GM18858 (cell line): ENCODE results near the gene RNF26.

Experiments used
- ATAC-seq: cut with Tn5 transposase; IDR thresholded peaks from one replicate; pipeline ENCODE4 v1.9.1; 2021; ENCODE audit not compliant: unreplicated experiment

Gene RNF26

DNA sequence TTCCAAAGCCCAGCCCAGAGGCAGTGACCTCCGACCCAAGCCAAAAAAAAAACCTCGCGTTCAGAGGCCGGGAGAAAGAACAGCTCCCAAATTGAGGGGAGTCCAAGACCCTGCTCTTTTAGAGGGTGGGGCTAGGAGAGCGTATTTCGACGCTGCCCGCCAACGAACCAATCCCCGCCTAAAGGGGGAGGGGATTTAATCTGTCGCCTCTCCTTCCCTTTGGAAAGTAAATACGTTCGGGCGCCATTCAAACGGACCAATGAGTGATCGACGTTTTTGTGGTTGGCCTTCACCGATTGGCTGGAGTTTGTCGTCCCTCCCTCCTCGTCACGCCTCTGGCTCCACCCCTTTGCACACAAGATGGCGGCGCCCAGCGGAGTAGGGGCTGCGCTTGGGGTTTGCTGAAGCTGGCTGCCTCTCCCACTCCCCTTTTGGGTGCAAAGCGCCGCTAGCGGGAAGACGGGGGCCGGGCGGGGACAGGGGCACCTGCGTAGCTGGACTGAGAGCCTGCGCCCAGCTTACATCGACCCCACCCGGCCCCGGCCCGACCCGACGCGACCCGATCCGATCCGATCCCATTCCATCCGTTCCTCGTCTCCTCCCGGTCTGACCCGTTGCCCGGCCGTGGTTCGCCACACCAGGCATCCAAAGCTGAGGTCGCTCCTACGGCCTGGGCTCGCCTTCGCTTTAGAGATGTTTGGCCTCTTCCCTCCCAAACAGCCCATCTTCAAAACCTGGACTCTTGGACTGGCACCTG lies at the start of gene RNF26:
Gene RNF26, plus strand, starts transcription at position 354 of the 757 bp plus-strand sequence. CDS start 596 bp downstream, outside the sequence.
- ATAC-seq: peak; percentile 80

DNA sequence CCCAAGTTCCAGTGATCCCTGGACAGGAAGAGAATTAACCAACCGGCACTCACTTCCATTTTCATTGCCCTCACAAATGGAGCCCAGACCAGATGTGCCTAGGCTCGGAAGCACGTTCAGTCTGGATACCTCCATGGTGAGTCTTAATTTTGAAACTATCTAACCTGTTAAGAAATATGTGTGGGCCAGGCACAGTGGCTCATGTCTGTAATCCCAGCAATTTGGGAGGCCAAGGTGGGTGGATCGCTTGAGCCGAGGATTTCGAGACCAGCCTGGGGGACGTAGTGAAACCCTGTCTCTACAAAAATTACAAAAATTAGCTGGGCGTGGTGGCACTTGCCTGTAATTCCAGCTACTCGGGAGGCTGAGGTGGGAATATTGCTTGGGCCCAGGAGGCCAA lies 48.9 kb upstream of the RNF26 start:
- ATAC-seq: no peak

DNA sequence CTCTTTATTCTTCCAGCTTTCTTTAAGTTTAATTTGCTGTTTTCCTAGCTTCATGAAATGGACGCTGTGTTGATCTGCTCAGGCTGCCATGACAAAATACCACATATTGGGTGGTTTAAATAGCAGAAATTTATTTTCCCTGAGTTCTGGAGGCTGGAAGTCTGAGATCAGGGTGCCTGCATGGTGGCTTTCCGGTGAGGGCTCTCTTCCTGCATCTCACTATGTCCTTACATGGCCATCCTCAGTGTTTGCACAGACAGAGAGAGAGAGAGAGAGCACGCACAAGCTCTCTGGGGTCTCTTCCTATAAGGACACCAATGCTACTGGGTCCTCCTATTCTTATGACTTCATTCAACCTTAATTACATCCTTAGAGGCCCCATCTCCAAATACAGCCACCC lies 46.1 kb upstream of the RNF26 start:
- ATAC-seq: no peak

DNA sequence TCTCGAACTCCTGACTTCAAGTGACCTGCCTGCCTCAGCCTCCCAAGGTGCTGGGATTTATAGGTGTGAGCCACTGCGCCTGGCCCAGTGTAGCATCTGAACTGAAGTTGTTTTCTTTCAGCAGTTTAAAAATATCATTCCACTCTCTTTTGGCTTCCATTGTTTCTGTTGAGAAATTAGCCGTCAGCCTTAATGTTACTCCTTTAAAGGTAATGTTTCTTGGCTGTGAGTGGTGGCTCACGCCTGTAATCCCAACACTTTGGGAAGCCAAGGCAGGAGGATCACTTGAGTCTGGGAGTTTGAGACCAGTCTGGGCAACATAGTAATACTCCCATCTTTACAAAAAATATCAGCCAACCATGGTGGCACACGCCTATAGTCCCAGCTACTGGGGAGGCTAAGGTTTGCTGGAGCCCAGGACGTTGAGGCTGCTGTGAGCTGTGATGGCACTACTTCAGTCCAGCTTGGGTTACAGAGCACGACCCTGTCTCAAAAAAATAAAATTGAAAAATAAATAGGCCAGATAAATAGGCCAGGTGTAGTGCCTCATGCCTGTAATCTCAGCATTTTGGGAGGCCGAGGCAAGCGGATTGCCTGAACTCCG lies 43.3 kb upstream of the RNF26 start:
- no peak for ATAC-seq

DNA sequence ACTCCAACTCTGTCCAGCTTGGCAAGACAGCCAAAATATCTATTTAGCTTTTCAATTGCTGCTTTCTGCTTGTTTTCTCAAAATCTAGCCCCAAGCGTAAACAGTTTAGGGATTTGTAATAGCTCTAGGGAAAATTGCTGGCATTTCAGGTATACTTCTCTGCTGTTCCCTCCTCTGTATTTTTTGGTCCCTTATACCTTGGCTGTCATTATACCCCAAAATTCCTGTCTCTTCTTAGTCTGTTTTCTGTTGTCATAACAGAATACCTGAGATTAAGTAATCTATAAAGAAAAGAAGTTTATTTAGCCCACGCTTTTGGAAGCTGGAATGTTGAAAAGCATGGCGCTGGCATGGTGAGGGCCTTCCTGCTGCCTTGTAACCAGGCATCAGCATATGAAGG lies 40.9 kb upstream of the RNF26 start:
- ATAC-seq: no peak

DNA sequence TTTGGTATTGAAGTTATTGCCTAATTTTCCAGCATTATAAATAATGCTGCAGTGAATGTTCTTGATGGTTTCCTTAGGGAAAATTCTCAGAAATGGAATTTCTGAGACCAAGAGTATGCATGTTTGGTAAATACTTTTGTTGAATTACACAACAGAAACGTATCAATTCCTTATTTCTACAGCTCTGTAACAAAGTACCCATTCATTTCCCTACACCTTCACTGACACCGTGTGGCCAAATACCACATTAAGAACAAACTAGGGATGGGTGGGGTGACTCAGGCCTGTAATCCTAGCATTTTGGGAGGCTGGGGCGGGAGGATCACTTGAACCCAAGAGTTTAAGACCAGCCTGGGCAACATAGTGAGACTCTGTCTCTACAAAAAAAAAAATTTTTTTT lies 39.1 kb upstream of the RNF26 start:
- no peak for ATAC-seq

DNA sequence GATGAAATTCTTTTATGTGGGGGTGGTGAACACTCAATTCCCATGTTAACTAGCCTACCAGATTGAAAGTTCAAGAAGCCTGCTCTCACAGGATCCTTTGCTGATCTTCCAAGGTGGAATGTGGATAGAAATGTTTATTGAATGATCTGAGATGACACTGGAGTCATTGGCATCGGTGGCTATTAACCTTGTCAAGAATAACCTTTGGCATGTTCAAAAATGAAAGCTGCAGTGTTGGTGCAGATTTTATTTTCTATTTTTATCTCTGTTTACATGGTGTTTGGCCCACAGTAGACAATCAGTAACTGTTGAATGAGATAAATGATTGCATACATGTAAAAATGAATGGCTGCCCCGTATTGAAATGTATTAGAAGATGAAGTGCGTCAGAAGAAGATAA lies 36.4 kb upstream of the RNF26 start:
- ATAC-seq: no peak

DNA sequence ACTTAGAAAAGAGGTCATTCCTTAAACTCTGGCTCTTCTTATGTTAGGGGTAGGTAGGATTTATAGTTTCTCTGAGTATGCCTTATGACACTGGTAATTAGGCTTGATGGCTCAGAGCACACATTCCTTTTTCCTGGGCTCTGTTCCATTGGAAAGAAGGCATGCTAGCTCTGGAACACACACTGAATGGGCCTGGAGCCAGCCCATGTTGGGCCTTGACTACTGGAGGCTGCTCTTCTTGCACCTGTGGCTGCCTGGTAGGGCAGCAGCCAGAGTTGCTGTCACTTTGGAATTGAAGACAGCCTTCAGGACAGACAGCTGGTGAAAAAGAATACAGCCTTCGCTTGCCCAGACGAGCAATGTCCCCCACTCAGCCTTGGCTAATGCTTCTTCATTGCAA lies 35.6 kb upstream of the RNF26 start:
- no peak for ATAC-seq

DNA sequence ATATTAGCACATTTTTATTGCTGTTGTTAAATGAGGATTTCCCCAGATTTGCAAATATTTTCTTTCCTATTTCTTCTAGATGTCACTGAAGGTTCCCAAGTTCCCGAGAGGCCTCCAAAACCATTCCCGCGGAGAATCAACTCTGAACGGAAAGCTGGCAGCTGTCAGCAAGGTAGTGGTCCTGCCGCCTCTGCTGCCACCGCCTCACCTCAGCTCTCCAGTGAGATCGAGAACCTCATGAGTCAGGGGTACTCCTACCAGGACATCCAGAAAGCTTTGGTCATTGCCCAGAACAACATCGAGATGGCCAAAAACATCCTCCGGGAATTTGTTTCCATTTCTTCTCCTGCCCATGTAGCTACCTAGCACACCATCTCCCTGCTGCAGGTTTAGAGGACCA lies 34.9 kb upstream of the RNF26 start:
- no peak for ATAC-seq

DNA sequence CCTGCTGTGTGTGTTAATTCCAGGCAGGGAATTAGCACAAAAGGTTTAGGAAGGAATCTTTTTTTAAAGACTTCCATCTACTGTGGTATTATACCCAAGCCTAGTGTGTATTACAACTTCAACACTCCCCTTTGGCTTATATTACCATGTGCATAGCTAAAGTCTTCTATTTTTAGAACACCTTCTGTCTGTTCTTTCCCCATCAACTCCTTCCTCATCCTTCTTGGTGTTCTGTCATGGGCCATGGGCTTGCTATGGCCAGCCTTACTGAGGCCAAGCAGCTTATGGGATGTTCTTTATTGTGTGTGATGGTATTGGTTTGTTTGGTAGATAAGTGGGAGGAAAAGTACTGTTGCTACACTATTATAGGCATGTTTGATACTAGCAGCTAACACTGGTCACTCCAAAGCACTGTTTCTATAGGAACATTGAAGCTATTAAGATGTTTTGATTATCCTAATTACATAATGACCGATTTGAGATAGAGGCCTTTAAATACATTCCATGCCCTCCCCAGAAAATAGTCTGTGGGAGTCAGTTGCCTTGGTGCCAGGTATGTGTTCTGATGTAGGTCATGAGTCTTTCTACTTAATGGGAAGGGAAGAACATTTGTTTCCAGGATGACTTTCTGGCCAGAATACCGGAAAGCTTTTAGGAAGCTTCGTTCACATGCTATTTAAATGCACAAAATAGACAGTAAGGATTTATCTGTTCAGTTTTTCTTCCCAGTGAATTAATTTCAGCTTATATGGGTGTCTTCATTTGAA lies 33.9 kb upstream of the RNF26 start:
- no peak for ATAC-seq

DNA sequence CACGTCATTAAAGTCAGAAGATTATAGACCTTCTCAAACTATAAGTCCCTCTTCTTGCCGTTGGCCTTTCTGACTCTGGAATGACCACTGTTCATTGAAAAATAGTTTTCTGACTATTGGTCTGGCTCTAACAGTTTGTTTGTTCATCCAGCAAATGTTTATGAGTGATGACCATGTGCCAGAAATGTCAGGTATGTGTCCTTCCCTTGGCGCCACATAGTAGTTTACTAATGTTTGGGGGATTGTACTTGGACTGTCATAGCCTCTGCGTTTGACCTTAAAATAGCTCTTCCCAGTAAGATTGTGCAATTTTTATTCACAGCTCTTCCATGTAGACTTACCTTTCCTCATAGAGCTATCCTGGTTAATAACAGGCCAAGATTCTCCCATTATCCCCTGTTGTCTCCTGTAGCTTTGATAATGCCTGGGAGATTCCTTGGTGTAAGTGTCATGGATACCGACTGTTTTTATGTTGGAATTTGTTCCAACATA lies 31.1 kb upstream of the RNF26 start:
- no peak for ATAC-seq

DNA sequence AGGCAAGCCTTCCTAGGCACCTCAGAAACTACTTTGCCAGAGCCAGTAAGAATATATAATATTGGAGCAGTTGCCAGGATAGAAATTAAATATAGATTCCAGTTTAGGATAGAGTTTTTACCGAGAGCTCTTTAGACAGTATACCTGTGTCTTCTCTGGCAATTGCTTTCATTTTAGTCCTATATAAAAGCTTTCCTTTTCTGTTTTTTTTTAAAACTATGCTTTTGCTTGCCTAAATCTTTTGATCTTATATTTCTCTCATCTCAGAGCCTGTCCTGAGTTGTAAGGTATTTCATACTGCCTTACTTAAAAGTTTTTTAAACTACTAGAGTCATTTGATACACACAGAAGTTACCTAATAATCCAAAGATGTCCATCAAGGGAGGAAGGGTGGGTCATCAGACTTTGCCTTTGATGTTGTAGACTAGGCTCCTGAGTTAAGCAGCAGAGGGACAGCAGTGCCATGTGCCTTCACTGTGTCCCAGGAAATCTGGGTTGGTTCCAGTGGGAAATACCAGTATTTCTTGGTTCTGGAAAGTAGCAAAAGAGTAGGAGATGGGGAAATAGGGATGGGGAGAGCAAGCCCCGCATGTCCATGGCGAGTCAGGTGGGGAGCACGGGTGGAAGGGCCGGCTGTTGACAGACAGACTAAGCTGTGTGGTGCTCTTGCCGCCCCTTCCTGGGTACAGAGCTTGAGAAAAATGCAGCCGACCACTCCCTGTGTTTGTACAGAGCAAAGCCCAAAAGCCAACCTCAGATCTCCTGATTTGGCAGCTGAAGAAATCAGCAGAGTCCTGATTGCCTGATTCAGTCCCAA lies 28.6 kb upstream of the RNF26 start:
- no peak for ATAC-seq

DNA sequence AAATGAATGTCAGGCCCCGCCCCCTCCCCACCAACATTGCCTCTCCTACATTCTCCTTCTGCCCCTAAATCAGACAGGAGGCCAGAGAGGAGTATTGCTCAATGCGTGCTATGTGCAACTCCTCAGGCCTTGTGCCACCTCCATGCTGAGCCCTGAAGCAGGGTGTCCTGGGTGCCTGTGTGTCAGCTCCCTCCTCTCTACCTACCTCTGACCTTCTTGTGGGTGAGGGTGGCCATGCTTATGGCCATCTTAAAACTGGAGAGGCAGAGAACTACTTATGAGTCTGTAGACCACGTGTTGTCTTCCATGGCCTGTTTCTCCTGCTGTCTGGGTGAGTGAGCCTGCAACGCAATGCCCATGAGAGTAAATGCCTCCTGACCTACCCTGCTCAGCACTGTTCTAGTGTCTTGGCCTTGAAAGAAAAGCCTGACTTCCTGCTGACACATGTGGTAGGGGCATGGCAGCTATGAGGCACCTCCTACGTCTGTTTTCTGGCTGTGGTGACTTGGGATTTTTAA lies 27.9 kb upstream of the RNF26 start:
- no peak for ATAC-seq

DNA sequence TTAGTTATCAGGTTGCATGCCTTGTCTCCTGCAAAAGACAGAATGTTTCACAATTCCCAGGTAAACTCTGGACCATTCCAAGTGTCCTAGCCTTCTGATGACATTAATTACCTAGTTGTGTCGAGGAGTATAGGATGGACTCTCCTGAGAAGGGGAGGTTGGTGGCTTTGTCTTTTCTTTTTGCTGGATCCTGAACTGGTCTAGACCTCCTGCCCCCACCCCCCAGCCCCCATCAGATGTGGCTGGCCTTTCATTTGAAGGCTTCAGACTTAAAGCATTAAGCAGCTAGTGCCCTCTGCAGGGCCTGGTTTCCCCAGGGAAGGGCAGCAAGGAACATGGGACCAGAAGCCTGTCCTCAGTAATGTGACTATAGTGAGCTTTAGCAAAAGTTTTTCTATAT lies 27.1 kb upstream of the RNF26 start:
- no peak for ATAC-seq

DNA sequence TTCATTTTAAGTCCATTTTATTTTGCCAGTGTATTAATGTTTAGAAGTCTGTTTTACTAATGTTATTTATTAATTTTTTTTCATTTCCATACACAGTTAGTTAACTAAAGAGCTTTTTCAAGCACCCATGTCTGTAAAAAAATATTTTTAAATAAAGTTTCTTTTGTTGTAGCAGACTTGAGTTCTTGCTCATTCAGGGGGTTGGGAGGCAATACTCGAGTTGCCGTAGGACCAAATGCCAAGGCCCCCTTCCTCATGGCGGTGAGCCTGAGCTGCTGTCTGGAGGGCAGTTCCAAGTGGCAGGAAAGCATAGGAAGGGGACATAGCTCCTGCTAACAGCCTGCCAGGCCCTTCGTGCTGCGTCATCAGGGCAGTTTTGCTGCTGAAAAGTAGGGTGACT lies 26.4 kb upstream of the RNF26 start:
- no peak for ATAC-seq

DNA sequence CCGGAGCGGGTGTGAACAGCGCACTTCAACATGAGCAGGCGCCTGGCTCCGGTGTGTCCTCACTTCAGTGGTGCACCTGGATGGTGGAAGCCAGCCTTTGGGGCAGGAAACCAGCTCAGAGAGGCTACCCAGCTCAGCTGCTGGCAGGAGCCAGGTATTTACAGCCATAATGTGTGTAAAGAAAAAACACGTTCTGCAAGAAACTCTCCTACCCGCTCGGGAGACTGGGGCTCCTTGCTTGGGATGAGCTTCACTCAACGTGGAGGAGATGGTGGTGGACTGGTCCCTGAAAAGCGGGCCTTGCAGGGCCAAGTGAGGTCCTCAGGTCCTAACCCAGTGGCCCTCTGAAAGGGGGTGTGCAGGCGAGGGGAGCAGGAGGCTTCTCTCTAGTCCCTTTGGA lies 24.9 kb upstream of the RNF26 start:
- ATAC-seq: no peak

DNA sequence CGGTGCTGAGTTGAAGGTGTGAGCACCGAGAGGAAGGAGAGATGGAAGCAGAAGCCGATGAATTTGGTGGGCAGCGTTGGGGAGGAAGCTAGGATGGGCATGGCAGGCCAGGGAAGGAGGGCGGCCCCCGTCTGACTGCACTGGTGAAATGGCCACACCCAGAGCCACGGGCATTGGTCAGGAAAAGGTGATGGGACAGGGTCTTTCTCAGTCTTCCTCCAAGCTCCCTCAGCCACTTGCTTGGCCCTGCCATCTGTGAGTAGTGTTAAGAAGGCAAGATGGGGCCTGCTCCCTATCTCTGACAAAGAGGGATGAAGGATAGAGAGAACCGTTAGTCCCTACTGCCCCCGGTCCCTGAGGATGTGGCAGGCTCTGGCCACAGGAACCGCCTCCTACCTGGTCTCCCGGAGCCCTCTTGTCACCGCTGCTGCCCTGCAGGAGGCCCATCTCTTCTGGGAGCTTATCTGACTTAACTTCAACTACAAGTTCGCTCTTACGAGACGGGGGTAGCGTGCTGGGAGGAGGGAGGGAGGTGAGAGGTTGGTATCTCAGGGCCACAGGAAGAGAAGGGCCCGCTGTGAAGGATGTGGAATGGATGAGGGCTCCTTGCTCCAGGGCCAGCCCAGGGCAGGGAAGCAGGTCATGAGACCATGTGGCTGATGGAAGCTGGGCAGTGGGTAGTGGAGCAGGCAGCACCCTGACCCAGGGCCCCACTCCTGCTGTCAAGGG lies 24.2 kb upstream of the RNF26 start:
- ATAC-seq: no peak

DNA sequence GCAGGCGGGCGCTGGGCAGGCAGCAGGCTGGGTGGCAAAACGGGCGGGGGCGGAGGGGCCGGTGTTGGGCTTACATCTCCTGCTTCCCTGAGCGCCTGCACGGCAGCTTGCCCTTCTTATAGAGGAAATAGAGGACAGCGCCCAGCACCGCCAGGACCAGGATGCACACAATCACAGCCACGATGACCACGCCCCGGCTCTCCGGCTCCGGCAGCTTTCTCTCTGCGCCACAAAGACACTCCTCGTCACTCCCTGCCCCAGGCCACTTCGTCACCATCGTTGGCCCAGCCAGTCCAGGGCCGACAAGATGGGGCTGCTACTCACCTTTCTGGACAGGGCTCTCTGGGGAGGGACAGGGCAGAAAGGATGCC lies 23.7 kb upstream of the RNF26 start:
- ATAC-seq: no peak

DNA sequence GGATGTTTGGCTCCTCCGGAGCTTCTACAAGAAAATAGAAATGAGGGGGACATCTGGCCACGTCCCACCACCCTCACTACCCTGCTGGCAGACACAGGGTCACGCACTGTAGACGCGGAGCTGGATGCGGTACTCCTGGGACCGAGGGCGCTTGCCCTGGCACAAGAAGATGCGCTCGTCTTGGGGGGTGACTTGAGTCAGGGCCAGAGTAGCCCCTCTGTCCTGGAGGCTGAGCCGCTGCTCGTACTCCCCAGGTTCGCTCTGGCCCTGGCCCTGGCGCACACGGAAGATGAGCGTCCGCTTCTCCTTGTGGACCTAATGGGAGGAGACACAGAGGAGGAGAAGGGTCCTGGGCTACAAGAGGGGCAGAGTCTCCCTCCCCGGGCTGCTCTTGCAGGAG lies 19.6 kb upstream of the RNF26 start:
- ATAC-seq: no peak
